GM12878 (cell line): ENCODE data around the gene RIC3. TPM values are rescaled to one million over a fixed set of nuclear protein-coding genes. Genes with fewer than 3 reads are reported as not detected.

ENCODE experiments used
- ATAC-seq: fragments of 200-7000 bp; cut with Tn5 transposase; 3 replicates; pipeline ENCODE4 v1.9.1; 2020; ENCODE audit warnings: mild to moderate bottlenecking, moderate library complexity
- BruUV-seq: library from RNA; stranded (reverse); fragments of 400-500 nt; replicated peaks from 2 replicates; lab custom pipeline; 2021; lab: Mats Ljungman, UMichigan
- CTCF ChIA-PET: fragments of 300-600 bp; sonication (Branson Sonifier 250); formaldehyde crosslinking; extraction: SDS; loops from one replicate; lab custom pipeline; 2021; ENCODE audit warnings: inconsistent platforms; lab: Yijun Ruan, JAX
- POLR2A ChIA-PET: fragments of 350-600 bp; formaldehyde crosslinking; extraction: SDS; loops from one replicate; lab custom pipeline; 2021; ENCODE audit warnings: inconsistent platforms; lab: Charles Lee
- RAD21 ChIA-PET: fragments of 300-600 bp; sonication (Branson Sonifier 250); formaldehyde crosslinking; loops from one replicate; lab custom pipeline; 2023; ENCODE audit warnings: antibody characterized with exemption; ENCODE audit not compliant: unreplicated experiment; lab: Charles Lee
- SMC1A ChIA-PET: fragments of 300-600 bp; sonication (Branson Sonifier 250); formaldehyde crosslinking; loops from one replicate; lab custom pipeline; 2023; ENCODE audit not compliant: unreplicated experiment, uncharacterized antibody; lab: Charles Lee
- DNase-seq: peaks from one replicate; pipeline ENCODE4 v3.0.0-alpha.2; 2011; ENCODE audit warnings: low read depth, low spot score
- FAIRE-seq: peaks from 3 replicates; lab custom pipeline; 2011; peaks lifted over from hg19 to GRCh38; lab: Jason Lieb, UNC
- H2AFZ ChIP-seq: 2 replicates; pipeline ENCODE4 v1.6.0; 2011; ENCODE audit warnings: low read depth, low read length, control low read depth; ENCODE audit not compliant: control insufficient read depth
- H3K27ac ChIP-seq: 2 replicates; pipeline ENCODE4 v1.5.1; 2011; ENCODE audit warnings: control low read depth; ENCODE audit not compliant: control insufficient read depth, insufficient read depth
- H3K27me3 ChIP-seq, 2 experiments: replicated peaks in 1 of 2; 2 replicates each; pipeline versions ENCODE4 v1.6.0 to v1.6.1; 2011; ENCODE audit warnings: low read length in 1 of 2; ENCODE audit not compliant: control insufficient read depth in 2 of 2, insufficient read depth in 2 of 2
- H3K36me3 ChIP-seq, 2 experiments: 2 replicates each; pipeline ENCODE4 v1.5.1; 2011; ENCODE audit warnings: low read length in 1 of 2; ENCODE audit not compliant: control insufficient read depth in 2 of 2, insufficient read depth in 2 of 2
- H3K4me1 ChIP-seq: 2 replicates; pipeline ENCODE4 v1.6.1; 2011; ENCODE audit warnings: mild to moderate bottlenecking, low read length, moderate library complexity, mixed read lengths; ENCODE audit not compliant: control insufficient read depth, insufficient read depth
- H3K4me2 ChIP-seq: 2 replicates; pipeline ENCODE4 v1.6.0; 2011; ENCODE audit warnings: control low read depth; ENCODE audit not compliant: control insufficient read depth, insufficient read depth
- H3K4me3 ChIP-seq: fragments of 200-600 bp; sonication (generic); 2 replicates; pipeline ENCODE4 v1.5.1; 2016
- H3K79me2 ChIP-seq: 2 replicates; pipeline ENCODE4 v1.6.0; 2011; ENCODE audit warnings: low read length; ENCODE audit not compliant: control insufficient read depth, insufficient read depth
- H3K9ac ChIP-seq: 2 replicates; pipeline ENCODE4 v1.8.0; 2011; ENCODE audit warnings: low read length, control low read depth, mixed read lengths; ENCODE audit not compliant: control insufficient read depth, insufficient read depth
- H3K9me3 ChIP-seq: replicated peaks from 3 replicates; pipeline ENCODE4 v1.5.1; 2011; ENCODE audit warnings: mild to moderate bottlenecking, low read length; ENCODE audit not compliant: control insufficient read depth, insufficient read depth
- H4K20me1 ChIP-seq: 2 replicates; pipeline ENCODE4 v1.6.0; 2011; ENCODE audit not compliant: control insufficient read depth, insufficient read depth
- GABPA ChIP-seq: IDR thresholded peaks from 2 replicates; pipeline ENCODE4 v1.6.1; 2014; ENCODE audit warnings: antibody characterized with exemption, low read depth, mild to moderate bottlenecking, inconsistent platforms
- HDAC2 ChIP-seq: fragments of 200-600 bp; sonication (generic); IDR thresholded peaks from 2 replicates; pipeline ENCODE4 v1.6.1; 2017
- POLR2A ChIP-seq: IDR thresholded peaks from 2 replicates; pipeline ENCODE4 v1.6.1; 2011; ENCODE audit warnings: low read depth, mild to moderate bottlenecking, low read length
- POLR2AphosphoS2 ChIP-seq: IDR thresholded peaks from 2 replicates; pipeline ENCODE4 v1.6.1; 2011; ENCODE audit warnings: low read depth, mild to moderate bottlenecking, low read length, improper control_type of control experiment, moderate library complexity
- SIN3A ChIP-seq: IDR thresholded peaks from 2 replicates; pipeline ENCODE4 v1.6.1; 2012; ENCODE audit warnings: low read depth, low read length, improper control_type of control experiment
- ZNF274 ChIP-seq: IDR thresholded peaks from one replicate; pipeline ENCODE4 v1.8.0; 2011; ENCODE audit not compliant: insufficient read length, insufficient read depth
- ZNF622 ChIP-seq: fragments of 450-650 bp; IDR thresholded peaks from 2 replicates; pipeline ENCODE4 v1.6.1; 2017; ENCODE audit warnings: mild to moderate bottlenecking, inconsistent platforms
- WGBS: methylation state at CpG from one replicate; pipeline ENCODE4 v1.1.6; 2016; ENCODE audit warnings: low lambda C conversion rate; ENCODE audit not compliant: insufficient replicate concordance, insufficient coverage; ENCODE audit errors: missing lambda C conversion rate; 5-methylcytosine and 5-hydroxymethylcytosine counted together
- in situ Hi-C: fragments of 300-500 bp; cut with MboI; formaldehyde crosslinking; loops from 9 replicates; pipeline ENCODE4 v1.14.3; 2018; ENCODE audit warnings: mixed read lengths
- intact Hi-C: fragments of 100-400 bp; cut with micrococcal nuclease; formaldehyde crosslinking; loops from one replicate; pipeline ENCODE4 v1.14.2; 2022; ENCODE audit not compliant: unreplicated experiment
- polyA plus RNA-seq, 11 experiments: library from polyadenylated mRNA; depleted of rRNA in 4 of 11; unstranded in 6 of 11; stranded (reverse) in 5 of 11; fragments of >200 nt; fragmentation: Nextera tagmentation in 4 of 11; fragmentation: Illumina TruSeq in 1 of 11; extraction: Ambion mirVana in 4 of 11; extraction: Trizol in 1 of 11; gene quantifications; 1 replicate in 1 of 11; 2 replicates in 10 of 11; pipeline versions ENCODE4 v1.2.1 to v1.2.3, GENCODE V29; 2011 to 2016; ENCODE audit warnings: inconsistent platforms in 2 of 11, missing spikeins in 2 of 11, low read depth in 1 of 11
- total RNA-seq, 4 experiments: library from RNA; depleted of rRNA in 3 of 4; stranded (reverse); fragments of >200 nt in 3 of 4; fragmentation: Illumina TruSeq in 1 of 4; extraction: Trizol in 1 of 4; gene quantifications; 2 replicates each; pipeline versions ENCODE4 v1.2.1 to v1.2.3, GENCODE V29; 2013 to 2021
- TF ChIP-seq, protein P1 (sequence below): fragments of 450-650 bp; IDR thresholded peaks from 2 replicates; pipeline ENCODE4 v1.6.1; 2016; ENCODE audit warnings: mild to moderate bottlenecking, moderate library complexity, borderline replicate concordance
- TF ChIP-seq, protein P2 (sequence below): IDR thresholded peaks from 2 replicates; pipeline ENCODE4 v1.6.1; 2012; ENCODE audit warnings: low read length, inconsistent platforms

RIC3 gene
- total and polyA plus RNA-seq, 10 of the 15 experiments (the other 5 are each of a cell fraction or from before 2014, with no cell fraction given): 0.90 to 8.9 (median 2.2) TPM

DNA sequence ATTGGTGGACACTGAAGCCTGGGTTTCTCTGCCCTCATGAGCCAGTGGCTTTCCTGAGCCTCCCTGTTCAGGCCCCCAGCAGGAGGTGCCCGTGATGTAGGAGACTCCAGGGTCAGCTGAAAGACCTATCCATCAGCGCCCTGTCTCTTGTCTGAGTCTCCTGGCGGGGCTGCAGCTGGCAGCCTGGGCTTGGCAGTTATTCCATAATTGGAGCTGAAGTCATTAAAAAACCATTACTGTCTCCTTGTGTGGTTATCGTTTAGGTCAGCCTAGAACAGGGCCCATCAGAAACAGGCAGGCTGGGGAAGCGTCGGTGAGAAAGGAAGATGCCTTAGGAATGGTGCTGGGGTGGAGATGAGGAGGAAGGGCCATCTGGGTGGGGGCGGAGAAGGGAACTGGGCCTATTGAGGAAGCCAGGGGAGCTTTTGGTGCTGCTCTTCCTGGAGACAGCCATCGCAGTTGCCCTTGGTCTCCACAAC is 82.8 kb downstream of the RIC3 start (continued):
- TF ChIP-seq, protein P1, sequence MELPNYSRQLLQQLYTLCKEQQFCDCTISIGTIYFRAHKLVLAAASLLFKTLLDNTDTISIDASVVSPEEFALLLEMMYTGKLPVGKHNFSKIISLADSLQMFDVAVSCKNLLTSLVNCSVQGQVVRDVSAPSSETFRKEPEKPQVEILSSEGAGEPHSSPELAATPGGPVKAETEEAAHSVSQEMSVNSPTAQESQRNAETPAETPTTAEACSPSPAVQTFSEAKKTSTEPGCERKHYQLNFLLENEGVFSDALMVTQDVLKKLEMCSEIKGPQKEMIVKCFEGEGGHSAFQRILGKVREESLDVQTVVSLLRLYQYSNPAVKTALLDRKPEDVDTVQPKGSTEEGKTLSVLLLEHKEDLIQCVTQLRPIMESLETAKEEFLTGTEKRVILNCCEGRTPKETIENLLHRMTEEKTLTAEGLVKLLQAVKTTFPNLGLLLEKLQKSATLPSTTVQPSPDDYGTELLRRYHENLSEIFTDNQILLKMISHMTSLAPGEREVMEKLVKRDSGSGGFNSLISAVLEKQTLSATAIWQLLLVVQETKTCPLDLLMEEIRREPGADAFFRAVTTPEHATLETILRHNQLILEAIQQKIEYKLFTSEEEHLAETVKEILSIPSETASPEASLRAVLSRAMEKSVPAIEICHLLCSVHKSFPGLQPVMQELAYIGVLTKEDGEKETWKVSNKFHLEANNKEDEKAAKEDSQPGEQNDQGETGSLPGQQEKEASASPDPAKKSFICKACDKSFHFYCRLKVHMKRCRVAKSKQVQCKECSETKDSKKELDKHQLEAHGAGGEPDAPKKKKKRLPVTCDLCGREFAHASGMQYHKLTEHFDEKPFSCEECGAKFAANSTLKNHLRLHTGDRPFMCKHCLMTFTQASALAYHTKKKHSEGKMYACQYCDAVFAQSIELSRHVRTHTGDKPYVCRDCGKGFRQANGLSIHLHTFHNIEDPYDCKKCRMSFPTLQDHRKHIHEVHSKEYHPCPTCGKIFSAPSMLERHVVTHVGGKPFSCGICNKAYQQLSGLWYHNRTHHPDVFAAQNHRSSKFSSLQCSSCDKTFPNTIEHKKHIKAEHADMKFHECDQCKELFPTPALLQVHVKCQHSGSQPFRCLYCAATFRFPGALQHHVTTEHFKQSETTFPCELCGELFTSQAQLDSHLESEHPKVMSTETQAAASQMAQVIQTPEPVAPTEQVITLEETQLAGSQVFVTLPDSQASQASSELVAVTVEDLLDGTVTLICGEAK: no peak
- TF ChIP-seq, all 136 proteins: peak for 0

DNA sequence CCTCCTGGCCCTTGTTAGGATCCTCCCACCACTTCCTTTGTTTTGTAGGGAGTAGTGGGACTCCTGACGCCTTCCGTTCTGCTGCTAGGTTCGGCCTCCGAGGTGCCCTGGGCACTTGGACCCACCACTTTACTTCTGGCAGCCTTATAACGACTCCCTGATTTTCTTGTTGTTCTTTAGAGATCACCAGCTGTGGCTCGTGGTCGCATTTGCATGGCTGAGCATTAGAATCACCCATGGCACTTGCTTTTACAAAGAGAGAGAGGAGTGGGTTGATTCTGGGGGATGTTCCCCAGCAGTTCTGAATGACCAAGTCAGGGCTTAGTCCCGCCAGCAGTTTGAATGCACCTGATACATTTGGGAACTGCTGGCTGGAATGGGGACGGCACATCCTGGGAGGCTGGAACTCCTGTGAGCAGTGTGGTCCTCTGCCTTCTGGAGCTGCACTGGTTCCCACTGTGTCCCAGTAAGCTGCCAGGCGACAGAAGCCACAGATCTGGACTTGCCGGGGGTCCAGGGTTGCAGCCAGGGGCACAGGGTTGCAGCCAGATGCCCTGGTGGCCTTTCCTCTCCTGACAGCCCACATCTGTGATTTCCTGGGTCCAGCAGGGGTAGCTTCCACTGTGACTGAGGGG is 83.7 kb downstream of the RIC3 start:
- Histone ChIP-seq H3K4me1 (no peaks in the 10 kb centered on the region), H3K27me3 (peaks cover 8 to 18% of the 10 kb centered on the region in 2 experiments), H3K9me3 (no peaks in the 10 kb centered on the region), H3K36me3 (no peaks in the 10 kb centered on the region), H2AFZ (no peak overlapping the region), H3K4me3 (no peak overlapping the region)
- in situ Hi-C loops: no loop called here
- ChIA-PET SMC1A (interaction anchor here (1.5 kb wide), 1 partner anchor 14 kb away, joined by 5 read pairs; no protein-coding TSS in a partner anchor), CTCF (interaction anchor here (1.0 kb wide), 1 partner anchor 79 kb away, joined by 3 read pairs; no protein-coding TSS in a partner anchor), POLR2A (no interaction called here), RAD21 (no interaction called here)
- ATAC-seq: no peak
- FAIRE-seq: no peak
- no peak for TF ChIP-seq POLR2A
- TF ChIP-seq, protein P2, sequence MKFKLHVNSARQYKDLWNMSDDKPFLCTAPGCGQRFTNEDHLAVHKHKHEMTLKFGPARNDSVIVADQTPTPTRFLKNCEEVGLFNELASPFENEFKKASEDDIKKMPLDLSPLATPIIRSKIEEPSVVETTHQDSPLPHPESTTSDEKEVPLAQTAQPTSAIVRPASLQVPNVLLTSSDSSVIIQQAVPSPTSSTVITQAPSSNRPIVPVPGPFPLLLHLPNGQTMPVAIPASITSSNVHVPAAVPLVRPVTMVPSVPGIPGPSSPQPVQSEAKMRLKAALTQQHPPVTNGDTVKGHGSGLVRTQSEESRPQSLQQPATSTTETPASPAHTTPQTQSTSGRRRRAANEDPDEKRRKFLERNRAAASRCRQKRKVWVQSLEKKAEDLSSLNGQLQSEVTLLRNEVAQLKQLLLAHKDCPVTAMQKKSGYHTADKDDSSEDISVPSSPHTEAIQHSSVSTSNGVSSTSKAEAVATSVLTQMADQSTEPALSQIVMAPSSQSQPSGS: no peak
- no peak for TF ChIP-seq POLR2AphosphoS2
- TF ChIP-seq HDAC2: no peak
- TF ChIP-seq ZNF274: no peak
- no peak for TF ChIP-seq ZNF622
- TF ChIP-seq SIN3A: no peak
- no peak for TF ChIP-seq GABPA
- TF ChIP-seq, all 136 proteins: peak for 0
- H3K9ac ChIP-seq: no peak overlapping the region
- DNase-seq: no peak
- H3K79me2 ChIP-seq: no peaks in the 10 kb centered on the region
- no peak overlapping the region for H3K4me2 ChIP-seq
- no peaks in the 10 kb centered on the region for H4K20me1 ChIP-seq
- no TSS peak for BruUV-seq
- H3K27ac ChIP-seq: no peak overlapping the region
- intact Hi-C loops: no loop called here
- WGBS: 20% methylated on average over 11 of the region's 11 CpGs
